Measurements from ENCODE around the gene NUDT4.
A peak's percentile ranks its signal among the peaks of the same experiment; 100 is the strongest.
"Not testable (repeated sequence)": the region's sequence is repeated elsewhere in the genome, so short reads cannot be mapped to it uniquely, and the experiment has no call there.

NUDT4 gene

GRCh38 chr12:93429852-93430251 is 52.1 kb downstream of the NUDT4 start:
- DNase-seq, result no peak

- no peak for DNase-seq
Measured at GRCh38 chr12:93430280-93430679, 52.6 kb downstream of the NUDT4 start.

- not testable (repeated sequence) for DNase-seq
Measured at GRCh38 chr12:93432031-93432430, 54.3 kb downstream of the NUDT4 start.

GRCh38 chr12:93434256-93434865 is 56.6 kb downstream of the NUDT4 start:
- no peak for DNase-seq

GRCh38 chr12:93438266-93439050 is 60.7 kb downstream of the NUDT4 start:
- no peak for DNase-seq

- DNase-seq, result no peak
Measured at GRCh38 chr12:93440043-93440835, 62.5 kb downstream of the NUDT4 start.

GRCh38 chr12:93441081-93441616 is 63.4 kb downstream of the NUDT4 start:
- DNase-seq, result peak; percentile 26

GRCh38 chr12:93441617-93442410 is 64.1 kb downstream of the NUDT4 start, which contains the start of gene UBE2N:
UBE2N (minus strand) TSS chr12:93441947; CDS start chr12:93441884, 63 bp downstream.
- peak; percentile 97 for DNase-seq

GRCh38 chr12:93442411-93443340 is 65.0 kb downstream of the NUDT4 start:
- DNase-seq, result no peak

GRCh38 chr12:93443576-93443975 is 65.9 kb downstream of the NUDT4 start:
- DNase-seq, result no peak

GRCh38 chr12:93447555-93448290 is 70.0 kb downstream of the NUDT4 start:
- DNase-seq, result peak; percentile 25

GRCh38 chr12:93448796-93449195 is 71.1 kb downstream of the NUDT4 start:
- DNase-seq, result no peak

- DNase-seq, result no peak
Measured at GRCh38 chr12:93449277-93449676, 71.6 kb downstream of the NUDT4 start.

GRCh38 chr12:93451423-93452158 is 73.9 kb downstream of the NUDT4 start:
- DNase-seq, result no peak

- DNase-seq, result no peak
Measured at GRCh38 chr12:93453633-93454032, 75.9 kb downstream of the NUDT4 start.

GRCh38 chr12:93456077-93456476 is 78.4 kb downstream of the NUDT4 start:
- DNase-seq, result no peak

Measured in NCI-H345 (cell line).